Mucosa of rectum (tissue), 2 donors: ENCODE measurements around the gene IKZF5.

Experiments used
- H3K27ac ChIP-seq, 2 donors: one replicate each; pipeline ENCODE4 v1.7.0; 2013; ENCODE audit warnings: inconsistent platforms in 2 of 2, low read depth in 2 of 2, low read length in 2 of 2
- H3K27me3 ChIP-seq, 2 donors: one replicate each; pipeline ENCODE4 v1.7.0; 2013; ENCODE audit warnings: low read length in 2 of 2; ENCODE audit not compliant: control insufficient read depth in 2 of 2, insufficient read depth in 2 of 2
- H3K36me3 ChIP-seq, 2 donors: one replicate each; pipeline ENCODE4 v1.7.0; 2013; ENCODE audit warnings: low read length in 2 of 2; ENCODE audit not compliant: control insufficient read depth in 2 of 2, insufficient read depth in 2 of 2
- H3K4me1 ChIP-seq, 2 donors: one replicate each; pipeline ENCODE4 v1.7.0; 2013; ENCODE audit warnings: low read length in 2 of 2, mild to moderate bottlenecking in 1 of 2; ENCODE audit not compliant: control insufficient read depth in 2 of 2, insufficient read depth in 2 of 2
- H3K4me3 ChIP-seq, 2 donors: one replicate each; pipeline ENCODE4 v1.7.0; 2013; ENCODE audit warnings: low read length in 2 of 2
- H3K9ac ChIP-seq, 2 donors: one replicate each; pipeline ENCODE4 v1.7.0; 2013; ENCODE audit warnings: low read length in 2 of 2, low read depth in 1 of 2, mild to moderate bottlenecking in 1 of 2
- H3K9me3 ChIP-seq, 2 donors: one replicate each; pipeline ENCODE4 v1.7.0; 2013; ENCODE audit warnings: low read length in 2 of 2; ENCODE audit not compliant: control insufficient read depth in 2 of 2
- donor health status: healthy.
- donor health status: Normal muscosa, but diverticular disease.

Gene IKZF5

GRCh38 chr10:122984708-122985107 lies 23.9 kb downstream of the IKZF5 start:
- Histone ChIP-seq H3K4me1 (peaks cover 5 to 8% of the 10 kb centered on the region in 2 donors), H3K4me3 (no peak overlapping the region), H3K9ac (no peak overlapping the region), H3K27me3 (no peaks in the 10 kb centered on the region), H3K9me3 (no peaks in the 10 kb centered on the region), H3K27ac (no peak overlapping the region), H3K36me3 (peaks cover 0 to 6% of the 10 kb centered on the region in 2 donors)

- Histone ChIP-seq H3K27ac (no peak overlapping the region), H3K9me3 (no peaks in the 10 kb centered on the region), H3K4me3 (no peak overlapping the region), H3K36me3 (peaks cover 0 to 6% of the 10 kb centered on the region in 2 donors), H3K4me1 (peaks cover 6 to 9% of the 10 kb centered on the region in 2 donors), H3K9ac (no peak overlapping the region), H3K27me3 (no peaks in the 10 kb centered on the region)
Observed at GRCh38 chr10:122983898-122984297, 24.7 kb downstream of the IKZF5 start.

GRCh38 chr10:122981066-122981464 lies 27.5 kb downstream of the IKZF5 start:
- peak overlapping the region; percentile 67 to 91 for H3K4me3 ChIP-seq
- peaks cover 6 to 9% of the 10 kb centered on the region in 2 donors for H3K4me1 ChIP-seq
- peak overlapping the region in 1 of 2 donors; percentile 29 for H3K9ac ChIP-seq
- no peak overlapping the region for H3K27ac ChIP-seq
- H3K36me3 ChIP-seq = peaks cover 0 to 6% of the 10 kb centered on the region in 2 donors
- H3K9me3 ChIP-seq = no peaks in the 10 kb centered on the region
- H3K27me3 ChIP-seq = no peaks in the 10 kb centered on the region

GRCh38 chr10:122980209-122981065 lies 28.2 kb downstream of the IKZF5 start, which contains the start of gene PSTK:
Gene PSTK, plus strand, starts transcription at chr10:122980401. Its CDS starts 79 bp downstream, at chr10:122980480.
- Histone ChIP-seq H3K27me3 (no peaks in the 10 kb centered on the region), H3K9ac (peak within 1 kb of the TSS; percentile 85 to 89), H3K9me3 (no peaks in the 10 kb centered on the region), H3K27ac (peak within 1 kb of the TSS; percentile 95 to 98), H3K4me3 (peak within 1 kb of the TSS; percentile 78 to 91), H3K36me3 (peaks cover 0 to 6% of the 10 kb centered on the region in 2 donors), H3K4me1 (peaks cover 6 to 9% of the 10 kb centered on the region in 2 donors)

- H3K9me3 ChIP-seq = no peaks in the 10 kb centered on the region
- H3K4me1 ChIP-seq = peaks cover 0 to under 1% of the 10 kb centered on the region in 2 donors
- no peak overlapping the region for H3K27ac ChIP-seq
- no peaks in the 10 kb centered on the region for H3K36me3 ChIP-seq
- no peak overlapping the region for H3K9ac ChIP-seq
- H3K27me3 ChIP-seq = no peaks in the 10 kb centered on the region
- no peak overlapping the region for H3K4me3 ChIP-seq
Observed at GRCh38 chr10:122974543-122975064, 34.0 kb downstream of the IKZF5 start.

- no peak overlapping the region for H3K4me3 ChIP-seq
- no peak overlapping the region for H3K9ac ChIP-seq
- H3K27ac ChIP-seq = no peak overlapping the region
- H3K27me3 ChIP-seq = no peaks in the 10 kb centered on the region
- no peaks in the 10 kb centered on the region for H3K4me1 ChIP-seq
- no peaks in the 10 kb centered on the region for H3K36me3 ChIP-seq
- no peaks in the 10 kb centered on the region for H3K9me3 ChIP-seq
Observed at GRCh38 chr10:122974023-122974422, 34.6 kb downstream of the IKZF5 start.

- H3K27ac ChIP-seq = no peak overlapping the region
- no peaks in the 10 kb centered on the region for H3K36me3 ChIP-seq
- no peak overlapping the region for H3K4me3 ChIP-seq
- no peaks in the 10 kb centered on the region for H3K4me1 ChIP-seq
- no peak overlapping the region for H3K9ac ChIP-seq
- H3K27me3 ChIP-seq = no peaks in the 10 kb centered on the region
- H3K9me3 ChIP-seq = peaks cover 3 to 9% of the 10 kb centered on the region in 2 donors
Observed at GRCh38 chr10:122968698-122969097, 39.9 kb downstream of the IKZF5 start.

GRCh38 chr10:122966879-122967278 lies 41.7 kb downstream of the IKZF5 start:
- Histone ChIP-seq H3K36me3 (no peaks in the 10 kb centered on the region), H3K27ac (no peak overlapping the region), H3K4me1 (no peaks in the 10 kb centered on the region), H3K9me3 (peaks cover 3 to 9% of the 10 kb centered on the region in 2 donors), H3K9ac (no peak overlapping the region), H3K4me3 (no peak overlapping the region), H3K27me3 (no peaks in the 10 kb centered on the region)

GRCh38 chr10:122962405-122962804 lies 46.2 kb downstream of the IKZF5 start:
- no peak overlapping the region for H3K9ac ChIP-seq
- no peaks in the 10 kb centered on the region for H3K36me3 ChIP-seq

GRCh38 chr10:122957474-122957873 lies 51.1 kb downstream of the IKZF5 start:
- Histone ChIP-seq H3K9me3 (no peaks in the 10 kb centered on the region), H3K27ac (no peak overlapping the region), H3K4me3 (no peak overlapping the region), H3K4me1 (peaks cover 8 to 13% of the 10 kb centered on the region in 2 donors), H3K27me3 (no peaks in the 10 kb centered on the region), H3K9ac (no peak overlapping the region), H3K36me3 (no peaks in the 10 kb centered on the region)

More at GRCh38 chr10:122962405-122962804, 46.2 kb downstream of the IKZF5 start:
- Histone ChIP-seq H3K27ac (no peak overlapping the region), H3K4me1 (no peaks in the 10 kb centered on the region), H3K9me3 (peaks cover 0 to 5% of the 10 kb centered on the region in 2 donors), H3K4me3 (no peak overlapping the region), H3K27me3 (no peaks in the 10 kb centered on the region)
